A673 (cell line): Measurements from ENCODE around the gene AQR. TPM values are rescaled to one million over a fixed set of nuclear protein-coding genes. Genes with fewer than 3 reads are reported as not detected.
"Not testable (repeated sequence)": the region's sequence is repeated elsewhere in the genome, so short reads cannot be mapped to it uniquely, and the experiment has no call there.

Experiments used
- BruUV-seq: library from RNA; stranded (reverse); fragments of 400-500 nt; replicated peaks from 2 replicates; lab custom pipeline; 2021; lab: Mats Ljungman, UMichigan
- CTCF ChIA-PET: fragments of 300-600 bp; sonication (Branson Sonifier 250); formaldehyde crosslinking; loops from one replicate; lab custom pipeline; 2022; ENCODE audit warnings: antibody characterized with exemption; lab: Charles Lee
- POLR2A ChIA-PET: fragments of 300-600 bp; sonication (Branson Sonifier 250); formaldehyde crosslinking; loops from one replicate; lab custom pipeline; 2022; ENCODE audit warnings: antibody characterized with exemption; ENCODE audit not compliant: low non-redundant PET; lab: Charles Lee
- DNase-seq: peaks from one replicate; pipeline ENCODE4 v3.0.0-alpha.2; 2015; ENCODE audit warnings: low spot score
- H3K27ac ChIP-seq: fragments of 200-600 bp; sonication (generic); 2 replicates; pipeline ENCODE4 v1.5.1; 2016; ENCODE audit warnings: mixed run types, low read depth, mild to moderate bottlenecking, mixed read lengths, antibody characterized with exemption, low read length; ENCODE audit not compliant: poor library complexity, severe bottlenecking
- H3K27me3 ChIP-seq: fragments of 200-600 bp; sonication (generic); replicated peaks from 2 replicates; pipeline ENCODE4 v1.6.1; 2017; ENCODE audit warnings: mixed run types, low read depth, mild to moderate bottlenecking, mixed read lengths, antibody characterized with exemption, low read length; ENCODE audit not compliant: insufficient read depth, poor library complexity
- H3K36me3 ChIP-seq: fragments of 200-600 bp; sonication (generic); 2 replicates; pipeline ENCODE4 v1.6.1; 2016; ENCODE audit warnings: mixed run types, mild to moderate bottlenecking, mixed read lengths, antibody characterized with exemption, low read length; ENCODE audit not compliant: insufficient read depth, poor library complexity, severe bottlenecking
- H3K4me1 ChIP-seq: fragments of 200-600 bp; sonication (generic); 2 replicates; pipeline ENCODE4 v1.6.1; 2017; ENCODE audit warnings: mixed run types, mild to moderate bottlenecking, mixed read lengths, antibody characterized with exemption, low read length; ENCODE audit not compliant: insufficient read depth, poor library complexity, severe bottlenecking
- H3K4me3 ChIP-seq: fragments of 200-600 bp; sonication (generic); 2 replicates; pipeline ENCODE4 v1.5.1; 2016; ENCODE audit warnings: low read depth, mixed run types, mild to moderate bottlenecking, mixed read lengths, low read length; ENCODE audit not compliant: poor library complexity, severe bottlenecking
- H3K9me3 ChIP-seq: fragments of 200-600 bp; sonication (generic); 2 replicates; pipeline ENCODE4 v1.6.1; 2016; ENCODE audit warnings: mixed run types, low read depth, mild to moderate bottlenecking, mixed read lengths, antibody characterized with exemption, low read length; ENCODE audit not compliant: poor library complexity, severe bottlenecking
- EZH2 ChIP-seq: fragments of 200-600 bp; sonication (generic); IDR thresholded peaks from 2 replicates; pipeline ENCODE4 v1.6.1; 2017; ENCODE audit warnings: borderline replicate concordance, low read depth, mild to moderate bottlenecking, mixed read lengths, antibody characterized with exemption, low read length; ENCODE audit not compliant: poor library complexity, severe bottlenecking
- intact Hi-C: fragments of 100-400 bp; cut with micrococcal nuclease; formaldehyde crosslinking; loops from one replicate; pipeline ENCODE4 v1.10.0; 2022; ENCODE audit not compliant: unreplicated experiment
- total RNA-seq: library from RNA; stranded (reverse); gene quantifications from 2 replicates; pipeline ENCODE4 v1.2.3, GENCODE V29; 2021
- TF ChIP-seq, protein P1 (sequence below): fragments of 300-800, 200-600 bp; sonication (generic); conservative IDR thresholded peaks from 2 replicates; pipeline ENCODE4 v1.5.1; 2017; ENCODE audit warnings: low read depth, mild to moderate bottlenecking, antibody characterized with exemption, low read length, moderate library complexity, mixed read lengths

AQR gene
- total RNA-seq, 1 experiment from 2014 or later: 34.2 TPM

DNA sequence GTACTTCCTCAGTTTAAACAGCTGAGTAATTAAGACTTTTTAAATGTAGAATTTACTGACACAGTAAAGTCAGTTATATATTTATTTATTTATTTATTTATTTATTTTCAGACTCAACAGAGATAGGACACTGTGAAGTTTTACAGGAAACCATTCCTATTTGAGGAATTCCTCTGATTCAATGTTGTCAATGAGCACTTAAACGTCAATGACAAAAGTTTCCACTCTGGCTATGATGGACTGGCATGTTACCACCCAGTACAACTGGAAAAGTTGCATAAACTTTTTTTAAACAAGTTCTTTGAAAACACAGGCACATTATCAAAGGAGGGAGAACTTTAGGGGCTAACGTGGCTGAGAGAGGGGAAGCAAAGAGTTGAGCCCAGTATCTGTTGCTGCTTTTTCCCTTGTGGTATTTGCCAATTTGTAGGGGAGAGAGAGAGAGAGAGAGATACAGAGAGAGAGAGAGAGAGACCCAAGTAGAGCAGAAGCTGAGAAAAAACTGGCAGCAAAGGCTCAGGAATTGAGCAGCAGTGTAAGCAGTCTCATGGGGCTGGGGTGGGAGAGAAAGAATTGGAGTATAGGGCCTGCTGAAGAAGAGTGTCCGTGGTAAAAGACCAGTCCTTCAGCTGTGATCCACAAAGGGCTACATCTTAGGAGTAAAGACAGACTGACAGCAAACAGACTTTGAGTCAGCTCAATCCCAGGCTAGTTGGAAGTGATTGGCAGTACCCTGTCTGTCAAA lies 155.9 kb downstream of the AQR start:
- no TSS peak for BruUV-seq
- DNase-seq: no peak
- intact Hi-C loops: loop anchor here (10.0 kb wide), 1 partner anchor 61 kb away; no protein-coding TSS in a partner anchor
- H3K9me3 ChIP-seq: no peaks in the 10 kb centered on the region
- no peaks in the 10 kb centered on the region for H3K27me3 ChIP-seq
- no peak overlapping the region for H3K27ac ChIP-seq
- POLR2A ChIA-PET: no interaction called here
- no peaks in the 10 kb centered on the region for H3K4me1 ChIP-seq
- TF ChIP-seq EZH2: no peak
- TF ChIP-seq, protein P1, sequence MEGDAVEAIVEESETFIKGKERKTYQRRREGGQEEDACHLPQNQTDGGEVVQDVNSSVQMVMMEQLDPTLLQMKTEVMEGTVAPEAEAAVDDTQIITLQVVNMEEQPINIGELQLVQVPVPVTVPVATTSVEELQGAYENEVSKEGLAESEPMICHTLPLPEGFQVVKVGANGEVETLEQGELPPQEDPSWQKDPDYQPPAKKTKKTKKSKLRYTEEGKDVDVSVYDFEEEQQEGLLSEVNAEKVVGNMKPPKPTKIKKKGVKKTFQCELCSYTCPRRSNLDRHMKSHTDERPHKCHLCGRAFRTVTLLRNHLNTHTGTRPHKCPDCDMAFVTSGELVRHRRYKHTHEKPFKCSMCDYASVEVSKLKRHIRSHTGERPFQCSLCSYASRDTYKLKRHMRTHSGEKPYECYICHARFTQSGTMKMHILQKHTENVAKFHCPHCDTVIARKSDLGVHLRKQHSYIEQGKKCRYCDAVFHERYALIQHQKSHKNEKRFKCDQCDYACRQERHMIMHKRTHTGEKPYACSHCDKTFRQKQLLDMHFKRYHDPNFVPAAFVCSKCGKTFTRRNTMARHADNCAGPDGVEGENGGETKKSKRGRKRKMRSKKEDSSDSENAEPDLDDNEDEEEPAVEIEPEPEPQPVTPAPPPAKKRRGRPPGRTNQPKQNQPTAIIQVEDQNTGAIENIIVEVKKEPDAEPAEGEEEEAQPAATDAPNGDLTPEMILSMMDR: no peak
- CTCF ChIA-PET: no interaction called here
- no peak overlapping the region for H3K4me3 ChIP-seq
- no peaks in the 10 kb centered on the region for H3K36me3 ChIP-seq

DNA sequence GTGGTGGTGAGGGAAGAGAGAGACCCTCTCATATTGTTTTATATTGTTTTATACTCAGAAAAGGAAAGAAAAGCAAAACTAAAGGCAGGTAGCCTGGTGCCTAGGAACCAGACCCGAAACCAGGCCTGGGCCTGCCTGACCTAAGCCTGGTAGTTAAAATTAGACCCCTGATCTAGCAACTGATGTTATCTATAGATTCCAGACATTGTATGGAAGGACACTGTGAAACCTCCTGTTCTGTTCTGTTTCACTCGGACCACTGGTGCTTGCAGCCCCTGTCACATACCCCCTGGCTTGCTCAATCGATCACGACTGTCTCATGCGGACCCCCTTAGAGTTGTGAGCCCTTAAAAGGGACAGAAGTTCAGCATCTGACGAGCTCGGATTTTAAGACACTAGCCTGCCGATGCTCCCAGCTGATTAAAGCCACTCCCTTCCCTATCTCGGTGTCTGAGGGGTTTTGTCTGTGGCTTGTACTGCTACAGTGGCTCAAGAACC lies 156.6 kb downstream of the AQR start:
- H3K4me3 ChIP-seq, H3K27me3 ChIP-seq, H3K9me3 ChIP-seq, H3K4me1 ChIP-seq, POLR2A ChIA-PET, CTCF ChIA-PET, H3K27ac ChIP-seq, BruUV-seq, DNase-seq, H3K36me3 ChIP-seq: not testable (repeated sequence)
- intact Hi-C loops: loop anchor here (10.0 kb wide), 1 partner anchor 62 kb away; no protein-coding TSS in a partner anchor

DNA sequence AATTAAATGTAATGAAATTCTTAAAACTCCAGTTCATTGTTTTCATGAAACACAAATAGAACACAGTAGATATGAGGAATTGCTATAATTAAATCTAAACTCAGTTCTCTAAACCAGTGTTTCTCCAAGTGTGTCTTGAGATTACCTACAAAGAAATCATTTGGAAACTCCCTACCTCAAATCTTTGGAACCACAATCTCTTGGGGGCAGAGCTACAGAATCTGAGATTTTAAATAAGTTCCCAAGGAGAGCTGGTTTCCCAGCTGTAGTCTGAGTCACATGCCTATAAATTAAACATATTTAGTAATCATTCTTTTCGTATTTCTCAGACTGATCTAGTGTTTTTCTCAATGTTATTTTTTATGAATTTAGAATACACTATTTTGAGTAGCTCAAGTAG lies 157.2 kb downstream of the AQR start:
- no peaks in the 10 kb centered on the region for H3K27me3 ChIP-seq
- no TSS peak for BruUV-seq
- H3K4me3 ChIP-seq: no peak overlapping the region
- intact Hi-C loops: loop anchor here (10.0 kb wide), 1 partner anchor 62 kb away; no protein-coding TSS in a partner anchor
- no peaks in the 10 kb centered on the region for H3K9me3 ChIP-seq
- ChIA-PET POLR2A (no interaction called here), CTCF (interaction anchor here (0.6 kb wide), 1 partner anchor 17 kb away, joined by 8 read pairs; the partner anchor contains the start of gene ACTC1)
- TF ChIP-seq, protein P1: no peak
- no peak for TF ChIP-seq EZH2
- no peaks in the 10 kb centered on the region for H3K36me3 ChIP-seq
- H3K4me1 ChIP-seq: no peaks in the 10 kb centered on the region
- H3K27ac ChIP-seq: no peak overlapping the region
- DNase-seq: no peak
